Naive thymus-derived CD8-positive, alpha-beta T cell (primary cell): Measurements from ENCODE around the gene IFFO2. TPM values are rescaled to one million over a fixed set of nuclear protein-coding genes. Genes with fewer than 3 reads are reported as not detected.

Experiments used
- ATAC-seq, 2 donors: fragments of 150-1000 bp; cut with Tn5 transposase in 1 of 2; sonication (Bioruptor Pico), chemical (Tn5 transposase) in 1 of 2; 1 replicate in 1 of 2; 2 replicates in 1 of 2; pipeline ENCODE4 v1.10.0; 2021; ENCODE audit warnings: mild to moderate bottlenecking in 2 of 2, moderate library complexity in 2 of 2
- POLR2A ChIA-PET: fragments of 350-600 bp; sonication (Branson Sonifier 250); formaldehyde crosslinking; loops from one replicate; lab custom pipeline; 2021; ENCODE audit warnings: antibody characterized with exemption; lab: Charles Lee
- DNase-seq, 10 donors: peaks; one replicate each; pipeline versions ENCODE4 v3.0.0 to v3.0.0-alpha.2; 2020 to 2022
- H3K27ac Mint-ChIP-seq, 10 donors: one replicate each; pipeline ENCODE4 v1.8.0; 2020 to 2022; ENCODE audit warnings: mild to moderate bottlenecking in 10 of 10, mixed read lengths in 10 of 10, moderate library complexity in 4 of 10, inconsistent platforms in 1 of 10
- H3K27me3 Mint-ChIP-seq, 5 donors: one replicate each; pipeline ENCODE4 v1.8.0; 2021 to 2022; ENCODE audit warnings: mixed read lengths in 5 of 5
- H3K36me3 Mint-ChIP-seq, 3 donors: one replicate each; pipeline ENCODE4 v1.8.0; 2020 to 2022; ENCODE audit warnings: mixed read lengths in 3 of 3, mild to moderate bottlenecking in 2 of 3, inconsistent platforms in 1 of 3
- H3K4me1 Mint-ChIP-seq, 4 donors: one replicate each; pipeline ENCODE4 v1.8.0; 2021 to 2022; ENCODE audit warnings: mixed read lengths in 4 of 4
- H3K4me3 Mint-ChIP-seq, 10 donors: one replicate each; pipeline ENCODE4 v1.8.0; 2020 to 2022; ENCODE audit warnings: mild to moderate bottlenecking in 10 of 10, mixed read lengths in 10 of 10, moderate library complexity in 6 of 10, inconsistent platforms in 1 of 10
- H3K9me3 Mint-ChIP-seq, 9 donors: one replicate each; pipeline ENCODE4 v1.8.0; 2020 to 2022; ENCODE audit warnings: mixed read lengths in 9 of 9, mild to moderate bottlenecking in 3 of 9, inconsistent platforms in 1 of 9, moderate library complexity in 1 of 9
- polyA plus RNA-seq, 3 donors: library from polyadenylated mRNA; unstranded; fragments of 300-500 nt; fragmentation: Illumina TruSeq; gene quantifications; one replicate each; pipeline ENCODE4 v1.2.3, GENCODE V29; 2021
- total RNA-seq, 8 experiments: library from RNA in 2 of 8; stranded (reverse) in 2 of 8; gene quantifications; one replicate each; pipeline ENCODE4 v1.2.3 and lab custom pipeline; 2021 to 2026

Gene IFFO2
- total and polyA plus RNA-seq, 5 experiments from 2014 or later: 1.6 to 30.7 (median 4.4) TPM

- no peaks in the 10 kb centered on the region for H3K9me3 Mint-ChIP-seq
- POLR2A ChIA-PET: interaction anchor here (0.6 to 1.1 kb wide), 2 partner anchors 8 to 45 kb away, joined by 3 read pairs; no protein-coding TSS in a partner anchor
- H3K4me1 Mint-ChIP-seq: peaks cover 1 to 9% (median 4%) of the 10 kb centered on the region in 4 donors
- H3K27me3 Mint-ChIP-seq: peaks cover 0 to 2% (median 0%) of the 10 kb centered on the region in 5 donors
- DNase-seq (no peak), ATAC-seq (no peak)
- no peak overlapping the region for H3K4me3 Mint-ChIP-seq
- H3K36me3 Mint-ChIP-seq: no peaks in the 10 kb centered on the region
- no peak overlapping the region for H3K27ac Mint-ChIP-seq
Observed at GRCh38 chr1:18970358-18970757, 13.9 kb upstream of the IFFO2 start.

GRCh38 chr1:18967066-18967690, 10.7 kb upstream of the IFFO2 start:
- Mint-ChIP-seq H3K27ac (no peak overlapping the region), H3K9me3 (no peaks in the 10 kb centered on the region), H3K4me3 (no peak overlapping the region), H3K27me3 (no peaks in the 10 kb centered on the region), H3K36me3 (no peaks in the 10 kb centered on the region), H3K4me1 (peaks cover 0 to 4% (median under 1%) of the 10 kb centered on the region in 4 donors)
- POLR2A ChIA-PET: interaction anchor here (0.7 to 1.6 kb wide), 3 partner anchors 10 to 60 kb away, joined by 4 to 8 read pairs (median 4); partner anchors contain the start of gene IFFO2
- DNase-seq (no peak), ATAC-seq (no peak)

- peaks cover 0 to 4% (median 2%) of the 10 kb centered on the region in 4 donors for H3K4me1 Mint-ChIP-seq
- peak overlapping the region in 1 of 10 donors; percentile 22 for H3K27ac Mint-ChIP-seq
- H3K27me3 Mint-ChIP-seq: no peaks in the 10 kb centered on the region
- no peak for ATAC-seq
- no peaks in the 10 kb centered on the region for H3K9me3 Mint-ChIP-seq
- no peaks in the 10 kb centered on the region for H3K36me3 Mint-ChIP-seq
- DNase-seq: no peak
- H3K4me3 Mint-ChIP-seq: no peak overlapping the region
- POLR2A ChIA-PET: interaction anchor here (0.6 kb wide), 1 partner anchor 9 kb away, joined by 5 read pairs; no protein-coding TSS in a partner anchor
Observed at GRCh38 chr1:18965206-18966173, 9.0 kb upstream of the IFFO2 start.

GRCh38 chr1:18963968-18964367, 7.5 kb upstream of the IFFO2 start:
- no peak overlapping the region for H3K27ac Mint-ChIP-seq
- DNase-seq (no peak), ATAC-seq (no peak)
- H3K4me3 Mint-ChIP-seq: no peak overlapping the region
- POLR2A ChIA-PET: interaction anchor here (0.6 to 1.0 kb wide), 3 partner anchors 42 to 72 kb away, joined by 3 to 4 read pairs (median 3); partner anchors contain the start of gene ALDH4A1
- H3K36me3 Mint-ChIP-seq: no peaks in the 10 kb centered on the region
- peaks cover 0 to 8% (median 4%) of the 10 kb centered on the region in 4 donors for H3K4me1 Mint-ChIP-seq
- no peaks in the 10 kb centered on the region for H3K27me3 Mint-ChIP-seq
- no peaks in the 10 kb centered on the region for H3K9me3 Mint-ChIP-seq

- H3K4me3 Mint-ChIP-seq: no peak overlapping the region
- POLR2A ChIA-PET: interaction anchor here (0.6 to 1.0 kb wide), 3 partner anchors 41 to 71 kb away, joined by 3 to 4 read pairs (median 3); partner anchors contain the start of gene ALDH4A1
- DNase-seq: no peak
- peaks cover 5 to 16% (median 7%) of the 10 kb centered on the region in 4 donors for H3K4me1 Mint-ChIP-seq
- H3K36me3 Mint-ChIP-seq: no peaks in the 10 kb centered on the region
- H3K27me3 Mint-ChIP-seq: no peaks in the 10 kb centered on the region
- no peaks in the 10 kb centered on the region for H3K9me3 Mint-ChIP-seq
- no peak for ATAC-seq
- no peak overlapping the region for H3K27ac Mint-ChIP-seq
Observed at GRCh38 chr1:18962855-18963737, 6.6 kb upstream of the IFFO2 start.

GRCh38 chr1:18962121-18962721, 5.7 kb upstream of the IFFO2 start:
- Mint-ChIP-seq H3K36me3 (no peaks in the 10 kb centered on the region), H3K9me3 (no peaks in the 10 kb centered on the region), H3K27ac (no peak overlapping the region), H3K27me3 (no peaks in the 10 kb centered on the region), H3K4me1 (peaks cover 13 to 24% (median 15%) of the 10 kb centered on the region in 4 donors), H3K4me3 (no peak overlapping the region)
- POLR2A ChIA-PET: interaction anchor here (1.2 kb wide), 1 partner anchor 8 kb away, joined by 3 read pairs; no protein-coding TSS in a partner anchor
- no peak for ATAC-seq
- DNase-seq: no peak

GRCh38 chr1:18960821-18961220, 4.3 kb upstream of the IFFO2 start:
- Mint-ChIP-seq H3K27ac (no peak overlapping the region), H3K27me3 (no peaks in the 10 kb centered on the region), H3K36me3 (no peaks in the 10 kb centered on the region), H3K4me3 (no peak overlapping the region), H3K4me1 (peaks cover 13 to 25% (median 18%) of the 10 kb centered on the region in 4 donors), H3K9me3 (no peaks in the 10 kb centered on the region)
- POLR2A ChIA-PET: no interaction called here
- DNase-seq (no peak), ATAC-seq (no peak)

GRCh38 chr1:18960409-18960808, 3.9 kb upstream of the IFFO2 start:
- Mint-ChIP-seq H3K9me3 (no peaks in the 10 kb centered on the region), H3K27me3 (no peaks in the 10 kb centered on the region), H3K4me3 (peak overlapping the region in 1 of 10 donors; percentile 37), H3K4me1 (peaks cover 13 to 25% (median 18%) of the 10 kb centered on the region in 4 donors), H3K27ac (peak overlapping the region in 1 of 10 donors; percentile 35), H3K36me3 (no peaks in the 10 kb centered on the region)
- DNase-seq: no peak
- POLR2A ChIA-PET: no interaction called here
- ATAC-seq: no peak

GRCh38 chr1:18959591-18959990, 3.1 kb upstream of the IFFO2 start:
- H3K9me3 Mint-ChIP-seq: no peaks in the 10 kb centered on the region
- no peak for ATAC-seq
- no peaks in the 10 kb centered on the region for H3K36me3 Mint-ChIP-seq
- POLR2A ChIA-PET: interaction anchor here (1.5 to 25.7 kb wide), 2 partner anchors 9 to 32 kb away, joined by 4 to 430 read pairs; no protein-coding TSS in a partner anchor
- no peaks in the 10 kb centered on the region for H3K27me3 Mint-ChIP-seq
- H3K4me3 Mint-ChIP-seq: peak overlapping the region in 1 of 10 donors; percentile 11
- peak overlapping the region in 1 of 10 donors; percentile 47 for H3K27ac Mint-ChIP-seq
- no peak for DNase-seq
- H3K4me1 Mint-ChIP-seq: peaks cover 19 to 33% (median 24%) of the 10 kb centered on the region in 4 donors

GRCh38 chr1:18957532-18958300, 1.2 kb upstream of the IFFO2 start:
- POLR2A ChIA-PET: interaction anchor here (1.0 to 25.7 kb wide), 7 partner anchors 10 to 55 kb away, joined by 3 to 430 read pairs (median 9); partner anchors contain the start of gene ALDH4A1
- ATAC-seq (peak in 1 of 2 donors; percentile 7), DNase-seq (peak in 4 of 10 donors; percentile 17 to 54 (median 52))
- Mint-ChIP-seq H3K9me3 (no peaks in the 10 kb centered on the region), H3K27ac (peak overlapping the region; percentile 28 to 88 (median 78)), H3K27me3 (no peaks in the 10 kb centered on the region), H3K36me3 (peaks cover 0 to under 1% (median 0%) of the 10 kb centered on the region in 3 donors), H3K4me1 (peaks cover 29 to 52% (median 42%) of the 10 kb centered on the region in 4 donors), H3K4me3 (peak overlapping the region; percentile 80 to 91 (median 86))
